H1 (cell line): ENCODE measurements around the gene TOGARAM1. TPM values are rescaled to one million over a fixed set of nuclear protein-coding genes. Genes with fewer than 3 reads are reported as not detected.

Source experiments
- CTCF ChIA-PET: fragments of 300-600 bp; sonication (Branson Sonifier 250); formaldehyde crosslinking; loops from one replicate; lab custom pipeline; 2021; ENCODE audit not compliant: partially characterized antibody; lab: Charles Lee
- POLR2A ChIA-PET: fragments of 300-600 bp; sonication (Branson Sonifier 250); formaldehyde crosslinking; loops from one replicate; lab custom pipeline; 2021; ENCODE audit warnings: inconsistent platforms; ENCODE audit not compliant: partially characterized antibody; lab: Charles Lee
- DNase-seq, 2 experiments: peaks; one replicate each; pipeline versions ENCODE4 v3.0.0 to v3.0.0-alpha.2; 2010 to 2022; ENCODE audit warnings: low spot score in 2 of 2, low read depth in 1 of 2, mixed read lengths in 1 of 2
- FAIRE-seq: peaks from 2 replicates; lab custom pipeline; 2011; peaks lifted over from hg19 to GRCh38; lab: Jason Lieb, UNC
- H2AFZ ChIP-seq: 2 replicates; pipeline ENCODE4 v1.8.1; 2012; ENCODE audit warnings: low read length, inconsistent platforms
- H2AK5ac ChIP-seq: 2 replicates; pipeline ENCODE4 v1.6.1; 2013; ENCODE audit warnings: low read depth, low read length
- H2BK120ac ChIP-seq: replicated peaks from 2 replicates; pipeline ENCODE3; 2013; ENCODE audit warnings: low read depth, low read length, inconsistent platforms
- H2BK12ac ChIP-seq: 2 replicates; pipeline ENCODE4 v1.6.1; 2013; ENCODE audit warnings: low read depth, low read length
- H2BK15ac ChIP-seq: 2 replicates; pipeline ENCODE4 v1.6.1; 2013; ENCODE audit warnings: low read length
- H2BK20ac ChIP-seq: 2 replicates; pipeline ENCODE4 v1.6.1; 2013; ENCODE audit warnings: low read length
- H2BK5ac ChIP-seq: 2 replicates; pipeline ENCODE4 v1.6.1; 2013; ENCODE audit warnings: low read depth, low read length
- H3K14ac ChIP-seq: 2 replicates; pipeline ENCODE4 v1.6.1; 2013; ENCODE audit warnings: inconsistent platforms; ENCODE audit not compliant: insufficient read length
- H3K18ac ChIP-seq: 2 replicates; pipeline ENCODE4 v1.6.1; 2013; ENCODE audit warnings: low read length; ENCODE audit errors: extremely low read depth
- H3K23ac ChIP-seq: 2 replicates; pipeline ENCODE4 v1.6.1; 2013; ENCODE audit warnings: inconsistent platforms; ENCODE audit not compliant: insufficient read length
- H3K23me2 ChIP-seq: 2 replicates; pipeline ENCODE4 v1.6.1; 2013; ENCODE audit warnings: low read depth, low read length
- H3K27ac ChIP-seq: 2 replicates; pipeline ENCODE4 v1.6.1; 2011; ENCODE audit warnings: low read depth, low read length, inconsistent platforms
- H3K27me3 ChIP-seq, 4 experiments: replicated peaks in 1 of 4; 1 replicate in 1 of 4; 2 replicates in 3 of 4; pipeline versions ENCODE4 v1.6.1 to v1.8.1; 2011 to 2013; ENCODE audit warnings: low read length in 3 of 4, mild to moderate bottlenecking in 3 of 4, inconsistent platforms in 2 of 4, mixed read lengths in 2 of 4, moderate library complexity in 1 of 4; ENCODE audit not compliant: control insufficient read depth in 3 of 4, insufficient read depth in 3 of 4; ENCODE audit errors: extremely low read depth in 1 of 4
- H3K36me3 ChIP-seq, 4 experiments: 2 replicates each; pipeline versions ENCODE4 v1.6.1 to v1.8.1; 2011 to 2013; ENCODE audit warnings: mild to moderate bottlenecking in 4 of 4, low read length in 3 of 4, moderate library complexity in 2 of 4, control low read depth in 1 of 4, inconsistent platforms in 1 of 4; ENCODE audit not compliant: insufficient read depth in 4 of 4, control insufficient read depth in 2 of 4
- H3K4ac ChIP-seq: replicated peaks from 2 replicates; pipeline ENCODE3; 2013; ENCODE audit warnings: low read length, low read depth, mixed read lengths, inconsistent platforms; ENCODE audit not compliant: insufficient read length
- H3K4me1 ChIP-seq, 4 experiments: replicated peaks in 1 of 4; 1 replicate in 1 of 4; 2 replicates in 3 of 4; pipeline versions ENCODE4 v1.6.1 to v1.8.1; 2011 to 2013; ENCODE audit warnings: low read length in 3 of 4, inconsistent platforms in 2 of 4, mixed read lengths in 1 of 4; ENCODE audit not compliant: insufficient read depth in 4 of 4, control insufficient read depth in 3 of 4
- H3K4me2 ChIP-seq, 2 experiments: 2 replicates each; pipeline versions ENCODE4 v1.6.1 to v1.8.1; 2011 to 2013; ENCODE audit warnings: low read depth in 2 of 2, low read length in 2 of 2, control low read depth in 1 of 2, inconsistent platforms in 1 of 2, mild to moderate bottlenecking in 1 of 2; ENCODE audit not compliant: insufficient read depth in 1 of 2
- H3K4me3 ChIP-seq, 4 experiments: fragments of 200-600, 300-600 bp in 1 of 4; sonication (generic), shearing (Covaris generic), sonication (Bioruptor Twin) in 1 of 4; 2 replicates each; pipeline versions ENCODE4 v1.5.1 to v1.8.1; 2011 to 2016; ENCODE audit warnings: low read length in 4 of 4, low read depth in 3 of 4, control low read depth in 2 of 4, inconsistent platforms in 2 of 4, mild to moderate bottlenecking in 2 of 4, mixed read lengths in 1 of 4, moderate library complexity in 1 of 4; ENCODE audit not compliant: insufficient read depth in 2 of 4; ENCODE audit errors: extremely low read depth in 1 of 4
- H3K56ac ChIP-seq: replicated peaks from 2 replicates; pipeline ENCODE3; 2013; ENCODE audit warnings: low read depth, mild to moderate bottlenecking, mixed read lengths, low read length, inconsistent platforms; ENCODE audit not compliant: insufficient read length
- H3K79me1 ChIP-seq: 2 replicates; pipeline ENCODE4 v1.6.1; 2013; ENCODE audit warnings: low read depth, low read length, control low read depth
- H3K79me2 ChIP-seq, 2 experiments: 2 replicates each; pipeline versions ENCODE4 v1.6.1 to v1.8.1; 2012 to 2013; ENCODE audit warnings: low read length in 2 of 2, mild to moderate bottlenecking in 2 of 2, inconsistent platforms in 1 of 2; ENCODE audit not compliant: insufficient read depth in 2 of 2, control insufficient read depth in 1 of 2
- H3K9ac ChIP-seq, 4 experiments: replicated peaks in 1 of 4; 1 replicate in 1 of 4; 2 replicates in 3 of 4; pipeline versions ENCODE4 v1.6.1 to v1.8.1; 2011 to 2013; ENCODE audit warnings: low read depth in 3 of 4, low read length in 3 of 4, control low read depth in 2 of 4, mild to moderate bottlenecking in 2 of 4, moderate library complexity in 2 of 4, inconsistent platforms in 1 of 4; ENCODE audit errors: extremely low read depth in 1 of 4
- H3K9me3 ChIP-seq, 2 experiments: 2 replicates each; pipeline versions ENCODE4 v1.6.1 to v1.8.1; 2012 to 2013; ENCODE audit warnings: mild to moderate bottlenecking in 2 of 2, moderate library complexity in 2 of 2, control low read depth in 1 of 2, inconsistent platforms in 1 of 2, low read depth in 1 of 2, low read length in 1 of 2, mixed read lengths in 1 of 2; ENCODE audit not compliant: insufficient read depth in 2 of 2
- H4K20me1 ChIP-seq, 2 experiments: replicated peaks in 1 of 2; 2 replicates each; pipeline versions ENCODE3 to v1.8.1; 2011 to 2013; ENCODE audit warnings: inconsistent platforms in 2 of 2, low read length in 2 of 2, mild to moderate bottlenecking in 1 of 2; ENCODE audit not compliant: insufficient read depth in 2 of 2, control insufficient read depth in 1 of 2
- H4K5ac ChIP-seq: 2 replicates; pipeline ENCODE4 v1.6.1; 2013; ENCODE audit warnings: low read length, low read depth, mixed read lengths, inconsistent platforms; ENCODE audit not compliant: insufficient read length
- H4K8ac ChIP-seq: 2 replicates; pipeline ENCODE4 v1.8.0; 2013; ENCODE audit warnings: mild to moderate bottlenecking, moderate library complexity, low read length, inconsistent platforms; ENCODE audit not compliant: insufficient read depth; ENCODE audit errors: extremely low read depth
- H4K91ac ChIP-seq: replicated peaks from 2 replicates; pipeline ENCODE3; 2013; ENCODE audit warnings: low read length, mixed read lengths, inconsistent platforms; ENCODE audit not compliant: insufficient read length
- POU5F1 ChIP-seq: IDR thresholded peaks from 2 replicates; pipeline ENCODE4 v1.6.1; 2011; ENCODE audit warnings: low read depth, mild to moderate bottlenecking, low read length, moderate library complexity
- TCF12 ChIP-seq: IDR thresholded peaks from 2 replicates; pipeline ENCODE4 v1.6.1; 2011; ENCODE audit warnings: low read depth, mild to moderate bottlenecking, low read length
- ZNF274 ChIP-seq: IDR thresholded peaks from 2 replicates; pipeline ENCODE4 v1.7.0; 2012; ENCODE audit warnings: low read length, borderline replicate concordance; ENCODE audit errors: extremely low read depth
- WGBS, 2 experiments: shearing (Covaris generic) in 1 of 2; methylation state at CpG; one replicate each; pipeline versions ENCODE4 v1.1.6 to v1.1.7; 2013 to 2015; ENCODE audit warnings: low lambda C conversion rate in 2 of 2, mixed read lengths in 2 of 2, inconsistent platforms in 1 of 2, low coverage in 1 of 2, missing lambda C conversion rate in 1 of 2; ENCODE audit not compliant: insufficient replicate concordance in 2 of 2, insufficient coverage in 1 of 2, insufficient read length in 1 of 2; ENCODE audit errors: extremely low coverage in 1 of 2, missing lambda C conversion rate in 1 of 2; 5-methylcytosine and 5-hydroxymethylcytosine counted together
- polyA plus RNA-seq, 7 experiments: library from polyadenylated mRNA; depleted of rRNA in 3 of 7; stranded (reverse) in 5 of 7; unstranded in 2 of 7; fragments of >200 nt in 5 of 7; fragments of 200-250 nt in 2 of 7; gene quantifications; 1 replicate in 5 of 7; 2 replicates in 1 of 7; 4 replicates in 1 of 7; pipeline versions ENCODE4 v1.2.1 to v1.2.3, GENCODE V29; 2011 to 2013; ENCODE audit warnings: missing spikeins in 2 of 7, mixed read lengths in 2 of 7
- total RNA-seq: library from RNA; stranded (reverse); fragmentation: NEBNext Ultra II Directional; extraction: Animal tissue kit (Norgen Biotek cat#: 25700); gene quantifications from 2 replicates; pipeline ENCODE4 v1.2.1, GENCODE V29; 2021
- TF ChIP-seq, protein P1 (sequence below): IDR thresholded peaks from 2 replicates; pipeline ENCODE4 v1.6.1; 2012; ENCODE audit warnings: inconsistent platforms

The TOGARAM1 gene
- total and polyA plus RNA-seq, 2 of the 8 experiments (the other 6 are each of a cell fraction or from before 2014, with no cell fraction given): 2.5 to 6.8 TPM

DNA sequence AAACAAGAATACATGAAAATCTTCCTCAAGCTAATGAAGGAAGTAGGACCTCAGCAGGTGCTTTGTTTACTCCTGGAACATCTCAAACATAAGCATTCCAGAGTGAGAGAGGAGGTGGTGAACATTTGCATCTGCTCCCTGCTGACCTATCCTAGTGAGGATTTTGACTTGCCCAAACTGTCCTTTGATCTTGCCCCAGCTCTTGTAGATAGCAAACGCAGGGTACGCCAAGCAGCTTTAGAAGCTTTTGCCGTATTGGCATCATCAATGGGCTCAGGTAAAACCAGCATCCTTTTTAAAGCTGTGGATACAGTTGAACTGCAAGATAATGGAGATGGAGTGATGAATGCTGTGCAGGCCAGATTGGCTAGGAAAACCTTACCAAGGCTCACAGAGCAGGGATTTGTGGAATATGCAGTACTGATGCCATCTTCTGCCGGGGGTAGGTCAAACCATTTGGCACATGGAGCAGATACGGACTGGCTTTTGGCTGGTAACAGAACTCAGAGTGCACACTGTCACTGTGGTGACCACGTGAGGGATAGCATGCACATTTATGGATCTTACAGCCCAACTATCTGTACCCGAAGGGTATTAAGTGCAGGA lies 1.9 kb downstream of the TOGARAM1 start:
- Histone ChIP-seq H3K4me1 (peaks cover 0 to 8% (median 3%) of the 10 kb centered on the region in 4 experiments; a peak in 2 of 7 replicates), H3K27me3 (no peaks in the 10 kb centered on the region), H3K23ac (no peak overlapping the region), H3K79me2 (peaks cover 12 to 84% of the 10 kb centered on the region in 2 experiments), H3K9ac (peak overlapping the region in 3 of 4 experiments; percentile 35 to 71 (median 44); a peak in 2 of 7 replicates), H3K18ac (no peak overlapping the region), H4K5ac (no peak overlapping the region), H2BK5ac (no peak overlapping the region), H3K27ac (no peak overlapping the region), H3K9me3 (no peaks in the 10 kb centered on the region), H3K23me2 (peaks cover 13% of the 10 kb centered on the region), H2BK12ac (no peak overlapping the region)
- POLR2A ChIA-PET: interaction anchor here (1.1 to 1.5 kb wide), 3 partner anchors 13 to 123 kb away, joined by 3 to 4 read pairs (median 3); no protein-coding TSS in a partner anchor
- FAIRE-seq: no peak
- CTCF ChIA-PET: interaction anchor here (1.1 to 2.1 kb wide), 2 partner anchors 15 to 64 kb away, joined by 3 to 7 read pairs; no protein-coding TSS in a partner anchor
- DNase-seq: no peak
- TF ChIP-seq POU5F1 (no peak), ZNF274 (no peak), TCF12 (no peak)
- TF ChIP-seq, protein P1, sequence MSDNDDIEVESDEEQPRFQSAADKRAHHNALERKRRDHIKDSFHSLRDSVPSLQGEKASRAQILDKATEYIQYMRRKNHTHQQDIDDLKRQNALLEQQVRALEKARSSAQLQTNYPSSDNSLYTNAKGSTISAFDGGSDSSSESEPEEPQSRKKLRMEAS: 0 out of 2 replicates have a peak, but pooled peaks have one; percentile 15
- TF ChIP-seq, all 59 proteins: peak for 1
- Histone ChIP-seq H2BK20ac (no peak overlapping the region), H3K4me2 (peak overlapping the region; percentile 85 to 92), H3K36me3 (no peaks in the 10 kb centered on the region), H3K14ac (no peak overlapping the region), H4K8ac (no peak overlapping the region), H3K4me3 (peak overlapping the region; percentile 84 to 98 (median 94)), H2BK15ac (no peak overlapping the region), H2AK5ac (no peak overlapping the region), H2BK120ac (no peak overlapping the region), H3K79me1 (no peaks in the 10 kb centered on the region; the same call in 1 of the 2 replicates), H4K20me1 (peaks cover 0 to 7% of the 10 kb centered on the region in 2 experiments), H2AFZ (no peak overlapping the region), H3K4ac (no peak overlapping the region), H4K91ac (no peak overlapping the region), H3K56ac (no peak overlapping the region)
- 39% methylated on average over 7 of the region's 7 CpGs; no CpG with 5 or more reads in 1 of the 2 experiments for WGBS, 2 experiments
